Measurements from ENCODE around the gene SYT2. TPM values are rescaled to one million over a fixed set of nuclear protein-coding genes. Genes with fewer than 3 reads are reported as not detected.

Gene SYT2
- polyA plus RNA-seq, 1 of the 3 experiments (the other 2 are of a cell fraction): 0.03 TPM

DNA sequence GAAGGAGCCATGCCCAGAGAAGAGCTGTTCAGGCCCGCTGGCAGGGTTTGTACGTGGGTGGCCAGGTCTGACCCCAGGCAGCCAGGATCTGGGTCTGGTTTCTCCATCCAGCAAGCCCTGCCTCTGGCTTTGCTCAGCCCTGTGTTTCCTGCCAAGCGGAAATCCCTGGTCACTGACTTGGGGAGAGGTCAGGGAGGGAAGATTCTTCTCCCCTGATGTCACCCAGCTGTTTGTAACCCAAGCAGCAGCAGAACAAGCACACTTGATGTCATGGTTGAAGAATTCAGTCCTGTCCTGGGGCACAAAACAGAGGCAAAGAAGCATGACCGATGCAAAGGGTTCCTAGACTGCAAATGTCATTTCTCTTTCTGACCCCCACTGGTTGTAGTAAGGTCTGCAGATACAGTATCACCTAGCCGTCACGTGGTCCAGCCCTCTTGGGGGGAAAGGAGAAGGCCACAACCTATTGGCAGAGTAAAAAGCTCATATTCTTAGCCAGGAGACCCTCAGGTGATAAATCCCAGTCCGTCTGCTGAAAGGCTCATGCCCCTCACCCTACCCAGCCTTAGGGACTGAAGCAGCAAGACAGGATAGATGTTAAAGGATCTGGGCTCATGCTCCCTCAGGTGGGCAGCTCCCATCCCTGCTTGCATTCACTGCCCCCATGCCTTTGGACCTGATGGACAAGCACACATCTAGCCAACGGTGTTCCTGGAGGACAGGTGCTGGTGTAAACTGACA is 120.9 kb downstream of the SYT2 start (continued):
- TF ChIP-seq, protein P1, sequence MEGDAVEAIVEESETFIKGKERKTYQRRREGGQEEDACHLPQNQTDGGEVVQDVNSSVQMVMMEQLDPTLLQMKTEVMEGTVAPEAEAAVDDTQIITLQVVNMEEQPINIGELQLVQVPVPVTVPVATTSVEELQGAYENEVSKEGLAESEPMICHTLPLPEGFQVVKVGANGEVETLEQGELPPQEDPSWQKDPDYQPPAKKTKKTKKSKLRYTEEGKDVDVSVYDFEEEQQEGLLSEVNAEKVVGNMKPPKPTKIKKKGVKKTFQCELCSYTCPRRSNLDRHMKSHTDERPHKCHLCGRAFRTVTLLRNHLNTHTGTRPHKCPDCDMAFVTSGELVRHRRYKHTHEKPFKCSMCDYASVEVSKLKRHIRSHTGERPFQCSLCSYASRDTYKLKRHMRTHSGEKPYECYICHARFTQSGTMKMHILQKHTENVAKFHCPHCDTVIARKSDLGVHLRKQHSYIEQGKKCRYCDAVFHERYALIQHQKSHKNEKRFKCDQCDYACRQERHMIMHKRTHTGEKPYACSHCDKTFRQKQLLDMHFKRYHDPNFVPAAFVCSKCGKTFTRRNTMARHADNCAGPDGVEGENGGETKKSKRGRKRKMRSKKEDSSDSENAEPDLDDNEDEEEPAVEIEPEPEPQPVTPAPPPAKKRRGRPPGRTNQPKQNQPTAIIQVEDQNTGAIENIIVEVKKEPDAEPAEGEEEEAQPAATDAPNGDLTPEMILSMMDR (IDR thresholded peaks at IDR 0.05): peak; percentile 25
- TF ChIP-seq ELF1 (IDR thresholded peaks at IDR 0.05): no peak
- no peak for TF ChIP-seq GATA2 (CRISPR knock-in tag; IDR thresholded peaks at IDR 0.05)
- TF ChIP-seq MEF2A (IDR thresholded peaks at IDR 0.05; ENCODE audit: borderline replicate concordance, low read depth): peak; percentile 73; the same call in 1 of the 2 replicates
- TF ChIP-seq POLR2AphosphoS5 (IDR thresholded peaks at IDR 0.05; ENCODE audit: low read depth, low read length): peak; percentile 88; the same call in 1 of the 2 replicates
- TF ChIP-seq PBX3 (IDR thresholded peaks at IDR 0.05): peak; percentile 89
- TF ChIP-seq FOSL2 (IDR thresholded peaks at IDR 0.05; ENCODE audit: borderline replicate concordance, low read depth): peak; percentile 95
- peak; percentile 35 for TF ChIP-seq CHD2 (IDR thresholded peaks at IDR 0.05; ENCODE audit: low read length, partially characterized antibody)
- no peak for TF ChIP-seq TAF1 (IDR thresholded peaks at IDR 0.05; ENCODE audit: borderline replicate concordance, low read depth, low read length)
- peak; percentile 66 to 98; a peak in 3 of 4 replicates for TF ChIP-seq EP300 (IDR thresholded peaks at IDR 0.05; ENCODE audit: borderline replicate concordance in 1 of 2, low read depth in 1 of 2, low read length in 1 of 2)

DNA sequence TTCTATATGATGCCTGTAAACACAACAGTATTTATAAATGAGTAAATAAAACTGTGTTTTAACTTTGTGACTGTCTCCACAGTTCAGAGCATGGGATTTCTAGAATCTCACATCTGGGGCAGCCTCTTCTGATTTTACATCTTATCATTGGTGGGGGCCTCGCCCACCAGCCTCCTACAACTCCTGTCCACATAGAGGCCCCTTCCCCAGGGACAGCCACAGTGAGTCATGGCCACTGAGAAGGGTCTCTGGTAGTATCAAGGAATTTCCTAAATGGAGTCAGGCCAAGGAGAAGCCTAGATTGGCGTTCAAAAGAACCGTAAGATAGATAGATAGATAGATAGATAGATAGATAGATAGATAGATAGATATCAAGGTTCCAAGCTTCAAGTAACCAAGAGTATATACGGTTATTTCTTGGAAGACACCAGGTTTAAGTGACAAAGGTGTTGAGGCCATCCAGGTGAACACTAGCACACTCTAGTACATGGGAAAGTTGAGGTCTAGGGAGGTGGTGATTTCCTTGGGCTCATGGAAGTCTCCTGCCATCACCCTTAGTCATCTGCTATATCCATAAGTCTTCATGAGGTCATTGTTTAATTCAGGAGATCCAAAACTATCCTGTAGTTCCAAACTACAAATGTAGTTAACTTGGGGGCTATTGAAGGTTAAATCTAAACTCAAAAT is 121.6 kb downstream of the SYT2 start:
- H3K9me2 ChIP-seq: no peaks in the 10 kb centered on the region
- H3K4me1 ChIP-seq (ENCODE audit: control insufficient read depth in 1 of 2, insufficient read depth in 2 of 2, low read depth in 1 of 2, low read length in 1 of 2): peaks cover 33 to 54% of the 10 kb centered on the region in 2 experiments
- peak overlapping the region; percentile 60 for H3K4me2 ChIP-seq
- no peaks in the 10 kb centered on the region for H4K20me1 ChIP-seq (ENCODE audit: insufficient read depth)
- H3K9ac ChIP-seq: peak overlapping the region; percentile 30; the same call in 1 of the 2 replicates
- CTCF ChIA-PET: interaction anchor here (0.6 to 7.7 kb wide), 8 partner anchors 12 to 382 kb away, joined by 3 to 57 read pairs (median 3); no protein-coding TSS in a partner anchor
- H3K4me3 ChIP-seq (ENCODE audit: low read depth in 2 of 2, low read length in 1 of 2): no peak overlapping the region
- no peaks in the 10 kb centered on the region for H3K79me2 ChIP-seq (ENCODE audit: insufficient read depth)
- peak overlapping the region; percentile 36; the same call in 1 of the 2 replicates for H2AFZ ChIP-seq (ENCODE audit: low read depth)
- TF ChIP-seq TCF12 (IDR thresholded peaks at IDR 0.05) (no peak), EP300 (IDR thresholded peaks at IDR 0.05; ENCODE audit: borderline replicate concordance in 1 of 2, low read depth in 1 of 2, low read length in 1 of 2) (no peak), USF2 (IDR thresholded peaks at IDR 0.05; ENCODE audit: borderline replicate concordance, low read depth, low read length) (no peak), GABPA (IDR thresholded peaks at IDR 0.05; ENCODE audit: low read depth) (no peak), TAF1 (IDR thresholded peaks at IDR 0.05; ENCODE audit: borderline replicate concordance, low read depth, low read length) (no peak), IRF3 (IDR thresholded peaks at IDR 0.05; ENCODE audit: low read depth, low read length) (no peak), RXRA (IDR thresholded peaks at IDR 0.05; ENCODE audit: borderline replicate concordance, low read depth) (no peak)
- 86% methylated on average over 4 of the region's 4 CpGs for WGBS (ENCODE audit: low lambda C conversion rate)
- no peak for DNase-seq
- peak overlapping the region; percentile 82 to 95 for H3K27ac ChIP-seq (ENCODE audit: low read depth in 2 of 2, low read length in 1 of 2)
- no peaks in the 10 kb centered on the region for H3K36me3 ChIP-seq (replicated peaks in 1 of 2; ENCODE audit: control insufficient read depth in 1 of 2, insufficient read depth in 2 of 2, low read length in 1 of 2)
- H3K9me3 ChIP-seq: no peaks in the 10 kb centered on the region
- H3F3A ChIP-seq (replicated peaks; ENCODE audit: insufficient read depth): peaks cover 15% of the 10 kb centered on the region
- H3K27me3 ChIP-seq (ENCODE audit: insufficient read depth): no peaks in the 10 kb centered on the region
- POLR2A ChIA-PET: no interaction called here

Measured in SK-N-SH (cell line).